HepG2 (cell line): ENCODE results near the gene SLC39A8.

Experiments
- BHLHE40 ChIP-seq: IDR thresholded peaks from 2 replicates; pipeline ENCODE4 v1.6.1; 2011; ENCODE audit warnings: low read length, improper control_type of control experiment
- CBX2 ChIP-seq, 2 experiments: fragments of 200-600 bp in 1 of 2; sonication (generic); formaldehyde crosslinking in 1 of 2; IDR thresholded peaks; 2 replicates each; pipeline versions ENCODE4 v1.7.0 to v1.8.1; 2018 to 2022; ENCODE audit warnings: low read depth in 2 of 2, low read length in 1 of 2, mild to moderate bottlenecking in 1 of 2, missing genetic modification reagents in 1 of 2
- CREB1 ChIP-seq, 2 experiments: fragments of 450-650 bp in 1 of 2; IDR thresholded peaks; 2 replicates each; pipeline ENCODE4 v1.6.1; 2016 to 2017; ENCODE audit warnings: control low read depth in 1 of 2, mild to moderate bottlenecking in 1 of 2, missing compliant biosample characterization in 1 of 2, missing genetic modification characterization in 1 of 2
- PHB2 ChIP-seq: fragments of 450-650 bp; IDR thresholded peaks from 2 replicates; pipeline ENCODE4 v1.6.1; 2018; ENCODE audit not compliant: partially characterized antibody
- RNF2 ChIP-seq: fragments of 450-650 bp; conservative IDR thresholded peaks from 2 replicates; pipeline ENCODE4 v1.6.1; 2016; ENCODE audit warnings: low read depth
- ZIK1 ChIP-seq: sonication (generic); formaldehyde crosslinking; IDR thresholded peaks from 2 replicates; pipeline ENCODE4 v1.5.0; 2020; ENCODE audit warnings: mild to moderate bottlenecking, low read depth, missing genetic modification reagents, borderline replicate concordance
- ZNF232 ChIP-seq: sonication (generic); formaldehyde crosslinking; IDR thresholded peaks from 2 replicates; pipeline ENCODE4 v1.4.0; 2020; ENCODE audit warnings: missing genetic modification reagents, borderline replicate concordance
- TF ChIP-seq, protein P1 (sequence below): sonication (generic); formaldehyde crosslinking; IDR thresholded peaks from 2 replicates; pipeline ENCODE4 v1.5.1; 2020; ENCODE audit warnings: mild to moderate bottlenecking, missing genetic modification reagents

GRCh38 chr4:102318105-102318504 lies 27.2 kb downstream of the SLC39A8 start:
- no peak for TF ChIP-seq RNF2
- no peak for TF ChIP-seq ZIK1 (CRISPR knock-in tag)
- no peak for TF ChIP-seq PHB2
- no peak for TF ChIP-seq CBX2 (IDR thresholded peaks at IDR 0.05; ENCODE audit: low read depth, low read length)
- TF ChIP-seq CBX2 (CRISPR knock-in tag; IDR thresholded peaks at IDR 0.05; ENCODE audit: low read depth) = no peak
- no peak for TF ChIP-seq BHLHE40
- no peak for TF ChIP-seq CREB1 (IDR thresholded peaks at IDR 0.05)
- TF ChIP-seq CREB1 (CRISPR knock-in tag; IDR thresholded peaks at IDR 0.05) = no peak
- no peak for TF ChIP-seq ZNF232 (CRISPR knock-in tag)
- TF ChIP-seq, protein P1, sequence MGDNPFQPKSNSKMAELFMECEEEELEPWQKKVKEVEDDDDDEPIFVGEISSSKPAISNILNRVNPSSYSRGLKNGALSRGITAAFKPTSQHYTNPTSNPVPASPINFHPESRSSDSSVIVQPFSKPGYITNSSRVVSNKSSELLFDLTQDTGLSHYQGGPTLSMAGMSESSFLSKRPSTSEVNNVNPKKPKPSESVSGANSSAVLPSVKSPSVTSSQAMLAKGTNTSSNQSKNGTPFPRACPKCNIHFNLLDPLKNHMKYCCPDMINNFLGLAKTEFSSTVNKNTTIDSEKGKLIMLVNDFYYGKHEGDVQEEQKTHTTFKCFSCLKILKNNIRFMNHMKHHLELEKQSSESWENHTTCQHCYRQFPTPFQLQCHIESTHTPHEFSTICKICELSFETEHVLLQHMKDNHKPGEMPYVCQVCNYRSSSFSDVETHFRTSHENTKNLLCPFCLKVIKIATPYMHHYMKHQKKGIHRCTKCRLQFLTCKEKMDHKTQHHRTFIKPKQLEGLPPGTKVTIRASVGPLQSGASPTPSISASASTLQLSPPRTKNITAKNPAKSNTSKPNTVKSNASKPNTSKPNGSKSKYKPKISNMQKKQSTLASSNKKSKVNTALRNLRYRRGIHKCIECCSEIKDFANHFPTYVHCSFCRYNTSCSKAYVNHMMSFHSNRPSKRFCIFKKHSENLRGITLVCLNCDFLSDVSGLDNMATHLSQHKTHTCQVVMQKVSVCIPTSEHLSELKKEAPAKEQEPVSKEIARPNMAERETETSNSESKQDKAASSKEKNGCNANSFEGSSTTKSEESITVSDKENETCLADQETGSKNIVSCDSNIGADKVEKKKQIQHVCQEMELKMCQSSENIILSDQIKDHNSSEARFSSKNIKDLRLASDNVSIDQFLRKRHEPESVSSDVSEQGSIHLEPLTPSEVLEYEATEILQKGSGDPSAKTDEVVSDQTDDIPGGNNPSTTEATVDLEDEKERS = no peak
